ENCODE measurements around the gene TEX19.
A peak's percentile ranks its signal among the peaks of the same experiment; 100 is the strongest.

TEX19 gene

DNA sequence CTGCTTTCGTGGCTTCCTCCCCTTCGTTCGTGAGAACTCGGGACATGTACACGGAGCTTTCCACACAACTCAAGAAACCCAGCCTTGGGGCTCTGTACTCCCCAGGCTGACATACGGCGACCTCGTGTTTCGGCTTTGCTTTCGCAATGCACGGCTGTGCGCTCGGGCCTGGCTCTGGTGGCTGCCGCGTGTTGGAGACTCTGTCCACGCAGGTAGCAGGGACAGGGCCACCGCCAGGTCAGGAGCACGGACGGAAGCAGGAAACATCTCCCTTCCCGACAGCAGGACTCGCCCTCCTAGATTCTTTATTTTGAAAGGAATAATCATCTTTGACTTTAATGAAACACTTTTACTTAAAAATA, 29.9 kb downstream of the TEX19 start:
- no peak for TF ChIP-seq Cebpa-rat (IDR thresholded peaks at IDR 0.05)
- Histone ChIP-seq H3K9ac (no peak overlapping the region), H3K9me3 (no peaks in the 10 kb centered on the region), H4K20me1 (peaks cover 89% of the 10 kb centered on the region), H3K27ac (no peak overlapping the region), H3K36me3 (peaks cover 19% of the 10 kb centered on the region), H3K27me3 (peaks cover 83% of the 10 kb centered on the region), H3K4me2 (no peak overlapping the region), H3K4me1 (peaks cover 18% of the 10 kb centered on the region), H3K4me3 (no peak overlapping the region)

DNA sequence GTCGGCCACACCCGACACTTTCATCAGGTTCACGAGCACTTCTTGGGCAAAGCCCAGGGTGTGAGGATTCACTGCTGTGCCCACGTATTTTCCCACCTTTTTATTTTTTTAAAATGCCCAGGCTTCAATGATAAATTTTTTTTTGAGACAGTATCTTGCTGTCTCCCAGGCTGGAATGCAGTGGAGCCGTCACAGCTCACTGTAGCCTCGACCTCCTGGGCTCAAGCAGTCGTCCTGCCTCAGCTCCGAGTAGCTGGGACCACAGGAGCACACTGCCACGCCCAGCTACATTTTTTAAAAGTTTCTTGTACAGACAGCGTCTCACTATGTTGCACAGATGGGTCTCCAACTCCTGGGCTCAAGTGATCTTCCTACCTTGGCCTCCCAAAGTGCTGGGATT, 30.3 kb downstream of the TEX19 start:
- H3K4me3 ChIP-seq: no peak overlapping the region
- H4K20me1 ChIP-seq: peaks cover 90% of the 10 kb centered on the region
- peaks cover 19% of the 10 kb centered on the region for H3K36me3 ChIP-seq
- no peak overlapping the region for H3K27ac ChIP-seq
- peaks cover 82% of the 10 kb centered on the region for H3K27me3 ChIP-seq
- no peak for TF ChIP-seq Cebpa-rat (IDR thresholded peaks at IDR 0.05)
- peaks cover 23% of the 10 kb centered on the region for H3K4me1 ChIP-seq
- no peak overlapping the region for H3K9ac ChIP-seq
- no peak overlapping the region for H3K4me2 ChIP-seq
- H3K9me3 ChIP-seq: no peaks in the 10 kb centered on the region

DNA sequence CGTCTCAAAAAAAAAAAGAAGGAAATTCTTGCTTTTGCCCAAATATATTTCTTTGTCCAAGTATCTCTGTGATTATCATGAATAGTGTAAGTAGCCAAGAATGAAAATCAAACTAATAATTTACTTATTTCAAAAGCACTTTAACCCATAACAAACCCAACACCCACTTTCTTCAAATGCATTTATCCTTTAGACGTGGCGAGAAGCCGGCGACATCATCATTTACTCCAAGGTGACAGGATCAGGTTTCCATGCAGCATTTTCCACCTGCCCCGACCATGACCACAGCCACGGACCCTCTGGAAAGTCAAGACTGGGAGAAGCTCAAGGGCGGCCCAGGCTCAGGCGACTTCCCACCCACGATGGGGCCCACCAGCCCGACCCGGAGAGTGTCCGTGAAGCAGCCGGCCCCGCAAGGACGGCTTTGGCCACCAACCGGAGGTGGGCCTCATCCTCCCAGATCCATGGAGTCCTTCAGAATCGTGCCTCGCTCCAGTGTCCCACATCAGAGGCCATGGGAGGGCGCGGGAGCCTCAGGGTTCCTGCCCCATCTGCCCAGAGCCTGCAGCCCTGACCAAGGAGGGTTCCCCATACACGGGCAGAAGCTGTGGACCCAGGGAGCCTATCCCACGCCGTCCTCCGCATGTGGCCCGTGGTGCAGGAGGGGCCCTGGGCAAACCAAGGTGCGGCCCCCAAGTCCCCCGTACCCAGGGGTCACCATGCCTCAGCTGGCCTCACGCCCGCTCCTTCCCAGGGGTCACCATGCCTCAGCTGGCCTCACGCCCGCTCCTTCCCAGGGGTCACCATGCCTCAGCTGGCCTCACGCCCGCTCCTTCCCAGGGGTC, 31.2 kb downstream of the TEX19 start:
- no peak for TF ChIP-seq Cebpa-rat (IDR thresholded peaks at IDR 0.05)
- Histone ChIP-seq H3K4me3 (no peak overlapping the region), H3K27me3 (peaks cover 77% of the 10 kb centered on the region), H3K27ac (no peak overlapping the region), H3K9ac (no peak overlapping the region), H4K20me1 (peaks cover 91% of the 10 kb centered on the region), H3K4me2 (no peak overlapping the region), H3K4me1 (peaks cover 32% of the 10 kb centered on the region), H3K36me3 (peaks cover 19% of the 10 kb centered on the region), H3K9me3 (no peaks in the 10 kb centered on the region)

DNA sequence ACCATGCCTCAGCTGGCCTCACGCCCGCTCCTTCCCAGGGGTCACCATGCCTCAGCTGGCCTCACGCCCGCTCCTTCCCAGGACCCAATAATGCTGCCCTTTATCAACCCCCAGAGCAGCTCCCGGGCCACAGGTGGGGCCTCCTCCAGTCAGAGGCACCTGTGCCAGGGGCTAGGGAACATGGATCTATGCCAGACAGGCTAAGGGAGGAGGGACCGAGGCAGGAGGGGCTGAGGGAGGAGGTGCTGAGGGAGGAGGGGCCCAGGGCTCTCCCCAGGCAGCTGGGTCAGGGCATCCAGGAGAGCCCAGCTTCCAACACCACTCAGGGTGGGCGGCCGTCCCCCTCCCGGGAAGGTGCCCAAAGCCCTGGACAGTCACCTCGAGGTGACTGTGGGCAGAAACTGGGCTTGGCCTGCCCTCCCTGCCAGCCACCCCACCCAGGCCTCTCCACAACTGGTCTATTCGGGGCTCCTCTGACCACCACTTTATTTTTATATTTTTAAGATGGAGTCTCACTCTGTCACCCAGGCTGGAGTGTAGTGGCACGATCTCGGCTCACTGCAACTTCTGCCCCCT, 31.9 kb downstream of the TEX19 start:
- H3K27me3 ChIP-seq: peaks cover 74% of the 10 kb centered on the region

DNA sequence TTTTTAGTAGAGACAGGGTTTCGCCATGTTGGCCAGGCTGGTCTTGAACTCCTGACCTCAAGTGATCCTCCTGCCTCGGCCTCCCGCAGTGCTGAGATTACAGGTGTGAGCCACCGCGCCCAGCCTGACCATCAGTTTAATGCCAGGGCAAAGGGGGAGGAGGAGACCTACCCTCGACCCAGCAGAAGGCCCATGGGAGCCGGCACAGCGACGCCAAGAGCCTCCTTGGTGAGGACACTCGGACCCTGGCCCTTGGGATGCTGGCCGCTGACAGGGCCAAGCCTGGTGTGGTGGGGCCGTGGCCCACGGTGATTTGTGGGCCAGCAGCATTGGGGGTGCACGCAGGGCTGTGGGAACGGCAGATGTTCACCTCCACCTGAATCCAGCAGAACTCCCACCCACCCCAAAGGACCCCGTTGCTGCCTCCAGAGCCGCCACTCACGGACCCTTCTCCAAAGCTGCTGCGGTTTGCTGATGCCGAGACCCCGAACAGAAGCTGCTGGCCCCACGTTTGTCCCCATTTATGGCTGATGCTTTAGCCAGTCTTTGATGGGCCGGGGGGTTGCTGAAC, 32.5 kb downstream of the TEX19 start:
- Histone ChIP-seq H3K27ac (no peak overlapping the region), H3K4me2 (no peak overlapping the region), H4K20me1 (peaks cover 95% of the 10 kb centered on the region), H3K4me1 (peaks cover 32% of the 10 kb centered on the region), H3K4me3 (no peak overlapping the region), H3K27me3 (peaks cover 74% of the 10 kb centered on the region), H3K9ac (no peak overlapping the region), H3K36me3 (peaks cover 19% of the 10 kb centered on the region), H3K9me3 (no peaks in the 10 kb centered on the region)
- no peak for TF ChIP-seq Cebpa-rat (IDR thresholded peaks at IDR 0.05)

More for the DNA sequence above, 31.9 kb downstream of the TEX19 start:
- Histone ChIP-seq H3K9ac (no peak overlapping the region), H3K36me3 (peaks cover 19% of the 10 kb centered on the region), H3K4me2 (no peak overlapping the region), H3K9me3 (no peaks in the 10 kb centered on the region), H3K4me3 (no peak overlapping the region), H4K20me1 (peaks cover 93% of the 10 kb centered on the region), H3K27ac (no peak overlapping the region), H3K4me1 (peaks cover 32% of the 10 kb centered on the region)
- TF ChIP-seq Cebpa-rat (IDR thresholded peaks at IDR 0.05): no peak

DNA sequence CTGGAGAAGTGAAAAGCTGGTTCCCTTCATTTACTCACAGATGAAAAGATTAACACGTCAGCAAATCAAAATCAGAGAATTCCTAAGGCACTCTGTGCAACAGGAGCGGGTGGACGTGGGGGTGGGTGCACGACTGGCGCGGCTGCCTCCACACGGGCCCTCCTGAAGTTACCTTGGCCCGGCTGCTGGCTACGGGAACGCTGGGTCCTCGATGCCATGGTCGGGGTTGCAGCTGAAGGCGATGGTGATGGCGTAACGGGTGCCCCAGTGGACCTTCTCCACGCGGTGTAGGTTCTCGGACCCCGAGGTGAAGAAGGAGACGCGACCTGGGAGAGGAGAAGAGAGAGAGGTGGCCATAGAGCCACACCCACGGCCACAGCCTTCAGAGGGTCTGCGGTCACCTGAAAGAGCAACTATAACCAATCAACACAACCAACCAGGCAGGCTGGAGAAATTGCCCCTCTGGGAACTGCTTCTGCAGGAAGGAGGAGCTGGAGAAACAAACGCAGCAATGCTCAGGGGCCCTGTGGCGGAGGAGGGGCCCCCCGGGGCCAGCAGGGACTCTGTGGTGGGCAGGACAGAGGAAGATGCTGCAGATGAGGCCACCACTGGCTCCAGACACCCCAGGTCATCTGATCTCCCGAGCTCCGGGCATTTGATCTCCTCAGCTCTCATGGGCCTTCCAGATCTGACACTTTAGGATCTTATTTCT, 33.3 kb downstream of the TEX19 start:
- no peak overlapping the region for H3K27ac ChIP-seq
- peaks cover 71% of the 10 kb centered on the region for H3K27me3 ChIP-seq
- H3K4me2 ChIP-seq: peak overlapping the region; percentile 44
- peaks cover 32% of the 10 kb centered on the region for H3K4me1 ChIP-seq
- no peak for TF ChIP-seq Cebpa-rat (IDR thresholded peaks at IDR 0.05)
- H3K4me3 ChIP-seq: no peak overlapping the region
- no peaks in the 10 kb centered on the region for H3K9me3 ChIP-seq
- H3K9ac ChIP-seq: no peak overlapping the region
- H4K20me1 ChIP-seq: peaks cover 93% of the 10 kb centered on the region
- H3K36me3 ChIP-seq: peaks cover 19% of the 10 kb centered on the region

DNA sequence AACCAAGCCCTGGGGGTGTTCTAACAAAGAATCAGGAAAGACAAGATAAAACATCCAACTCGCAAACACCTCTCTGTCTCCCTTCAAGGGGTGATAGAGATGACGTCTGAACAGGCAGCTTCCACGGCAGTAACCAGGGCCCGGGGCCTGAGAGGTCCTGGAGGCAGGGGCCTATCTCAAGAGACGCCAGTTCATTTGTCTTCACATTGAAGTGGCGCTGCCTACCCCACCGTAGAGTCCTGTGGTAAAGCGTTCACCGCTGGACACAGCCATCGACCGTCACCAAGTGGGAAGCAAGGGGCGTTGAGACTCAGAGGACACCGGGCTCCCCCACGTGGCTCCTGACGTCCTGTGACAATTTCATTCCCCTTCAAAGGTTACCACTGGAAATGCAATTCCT, 33.9 kb downstream of the TEX19 start:
- Histone ChIP-seq H3K9me3 (no peaks in the 10 kb centered on the region), H3K4me2 (peak overlapping the region; percentile 66; the same call in 1 of the 2 replicates), H3K27me3 (peaks cover 66% of the 10 kb centered on the region), H3K4me3 (no peak overlapping the region), H3K27ac (no peak overlapping the region), H4K20me1 (peaks cover 93% of the 10 kb centered on the region), H3K9ac (no peak overlapping the region), H3K36me3 (peaks cover 24% of the 10 kb centered on the region), H3K4me1 (peaks cover 32% of the 10 kb centered on the region)
- TF ChIP-seq Cebpa-rat (IDR thresholded peaks at IDR 0.05): no peak

DNA sequence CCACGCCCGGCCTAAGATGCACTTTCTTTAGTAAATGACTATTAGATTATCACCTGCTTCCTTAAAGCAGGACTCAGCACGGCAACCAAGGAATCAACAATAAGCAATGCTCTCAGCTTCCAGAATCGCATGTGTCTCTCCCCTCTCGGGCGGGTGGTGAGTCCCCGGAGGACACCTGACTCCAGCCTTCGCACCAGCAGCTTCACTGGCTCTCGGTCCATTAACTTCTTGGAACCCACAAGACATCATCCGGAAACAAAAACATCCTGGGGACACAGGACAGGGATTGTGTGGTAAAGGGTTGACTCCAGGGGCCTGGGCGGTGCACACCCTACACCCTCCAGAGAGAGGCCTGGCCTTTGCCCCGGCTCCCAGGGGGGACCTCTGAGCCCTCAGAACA, 35.2 kb downstream of the TEX19 start:
- peak overlapping the region; percentile 66 for H3K4me2 ChIP-seq
- peaks cover 59% of the 10 kb centered on the region for H3K27me3 ChIP-seq
- H3K9ac ChIP-seq: no peak overlapping the region
- H4K20me1 ChIP-seq: peaks cover 94% of the 10 kb centered on the region
- no peaks in the 10 kb centered on the region for H3K9me3 ChIP-seq
- H3K36me3 ChIP-seq: peaks cover 27% of the 10 kb centered on the region
- no peak for TF ChIP-seq Cebpa-rat (IDR thresholded peaks at IDR 0.05)
- peaks cover 37% of the 10 kb centered on the region for H3K4me1 ChIP-seq
- H3K4me3 ChIP-seq: no peak overlapping the region
- H3K27ac ChIP-seq: no peak overlapping the region

DNA sequence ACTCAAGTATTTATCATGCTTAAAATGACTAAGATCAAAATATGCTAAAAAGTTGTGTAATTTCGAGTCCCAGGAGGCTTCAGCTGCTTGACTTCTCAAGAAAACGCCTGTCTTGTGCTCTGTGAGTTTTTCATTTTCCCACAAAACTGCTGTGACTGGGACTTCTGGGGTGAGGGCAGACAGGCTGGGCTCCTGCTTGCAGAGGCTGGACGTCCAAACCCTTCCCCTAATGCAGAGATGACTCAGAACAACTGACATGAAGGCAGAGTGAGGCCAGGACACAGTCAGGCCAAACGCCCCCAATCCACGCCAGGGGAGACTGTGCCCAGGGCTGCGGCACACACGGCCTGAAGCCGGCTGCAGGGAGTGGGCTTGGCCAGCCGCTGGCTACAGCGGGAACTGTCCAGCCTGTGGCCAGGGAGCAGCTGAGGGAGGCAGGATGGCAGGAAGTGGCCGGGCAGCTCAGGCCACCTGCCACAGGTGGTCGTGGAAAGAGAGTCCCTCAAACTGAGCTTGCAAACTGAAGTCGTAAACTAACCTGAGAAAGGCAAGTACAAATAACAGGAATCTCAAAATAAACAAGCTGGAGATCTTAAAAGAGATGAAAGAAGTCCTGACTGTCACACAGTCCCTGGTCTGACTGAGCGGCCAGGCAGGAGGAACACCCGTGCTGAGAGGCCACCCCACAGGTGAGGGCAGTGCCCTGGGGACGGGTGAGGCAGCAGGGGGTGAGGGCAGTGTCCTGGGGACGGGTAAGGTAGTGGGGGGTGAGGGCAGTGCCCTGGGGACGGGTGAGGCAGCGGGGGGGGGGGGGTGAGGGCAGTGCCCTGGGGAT, 37.8 kb downstream of the TEX19 start:
- Histone ChIP-seq H3K9ac (no peak overlapping the region), H3K9me3 (no peaks in the 10 kb centered on the region), H4K20me1 (peaks cover 94% of the 10 kb centered on the region), H3K27ac (no peak overlapping the region), H3K4me1 (peaks cover 62% of the 10 kb centered on the region), H3K27me3 (peaks cover 58% of the 10 kb centered on the region), H3K4me2 (no peak overlapping the region), H3K4me3 (no peak overlapping the region), H3K36me3 (peaks cover 28% of the 10 kb centered on the region)
- TF ChIP-seq Cebpa-rat (IDR thresholded peaks at IDR 0.05): no peak
